Left lung (tissue), 10 donors: ENCODE data around the gene CRTC2. TPM values are rescaled to one million over a fixed set of nuclear protein-coding genes. Genes with fewer than 3 reads are reported as not detected.

ENCODE experiments used
- ATAC-seq: fragments of 200-7000 bp; cut with Tn5 transposase; one replicate; pipeline ENCODE4 v1.9.1; 2020; ENCODE audit warnings: moderate library complexity
- DNase-seq, 4 donors: peaks; one replicate each; pipeline ENCODE4 v3.0.0-alpha.2; 2013 to 2020
- H3K27ac ChIP-seq, 2 donors: fragments of 200-600 bp; sonication (generic) in 1 of 2; one replicate each; pipeline versions ENCODE4 v1.5.0 to v1.8.0; 2020 to 2021
- H3K27me3 ChIP-seq, 2 donors: fragments of 200-600 bp; sonication (generic) in 1 of 2; one replicate each; pipeline versions ENCODE4 v1.5.0 to v1.8.0; 2020 to 2021
- H3K36me3 ChIP-seq, 2 donors: fragments of 200-600 bp; sonication (generic) in 1 of 2; one replicate each; pipeline versions ENCODE4 v1.5.0 to v1.8.0; 2020 to 2021
- H3K4me1 ChIP-seq, 2 donors: fragments of 200-600 bp; one replicate each; pipeline ENCODE4 v1.8.0; 2021
- H3K4me3 ChIP-seq, 2 donors: fragments of 200-600 bp; sonication (generic) in 1 of 2; one replicate each; pipeline versions ENCODE4 v1.5.0 to v1.8.0; 2020 to 2021; ENCODE audit warnings: mild to moderate bottlenecking in 1 of 2
- H3K9me3 ChIP-seq, 2 donors: fragments of 200-600 bp; sonication (generic) in 1 of 2; one replicate each; pipeline versions ENCODE4 v1.5.0 to v1.8.0; 2020 to 2021
- CTCF ChIP-seq, 2 donors: fragments of 200-600 bp; sonication (generic) in 1 of 2; IDR thresholded peaks; one replicate each; pipeline versions ENCODE4 v1.5.0 to v1.8.0; 2021; ENCODE audit warnings: antibody characterized with exemption in 2 of 2
- intact Hi-C, 2 donors: fragments of 100-400 bp; cut with DNase I; formaldehyde crosslinking; loops; one replicate each; pipeline versions ENCODE4 v1.11.2 to v1.14.2; 2022
- microRNA-seq, 2 donors: library from miRNA; unstranded; fragments of <30 nt; microRNA quantifications; one replicate each; pipeline ENCODE4, GENCODE V29; 2019
- polyA plus RNA-seq, 6 donors: library from polyadenylated mRNA; unstranded; fragments of 120-200 nt; gene quantifications; one replicate each; pipeline ENCODE4 v1.2.1, GENCODE V29; 2013; ENCODE audit not compliant: insufficient read length in 6 of 6
- total RNA-seq, 2 donors: library from RNA; stranded (reverse); fragmentation: NEBNext Ultra II Directional; extraction: Animal tissue kit (Norgen Biotek cat#: 25700); gene quantifications; one replicate each; pipeline ENCODE4 v1.2.1, GENCODE V29; 2021
- donor health status: DM: no; HTN: yes; CAD: no.
- donor health status: DM: no; HTN: no; CAD: no.

CRTC2 gene
- total and polyA plus RNA-seq, 8 donors, result 39.7 to 54.3 (median 47.1) TPM

- peaks cover 0 to 32% of the 10 kb centered on the region in 2 donors for H3K36me3 ChIP-seq
- no peaks in the 10 kb centered on the region for H3K9me3 ChIP-seq
- no peak overlapping the region for H3K4me3 ChIP-seq
- peaks cover 0 to 24% of the 10 kb centered on the region in 2 donors for H3K4me1 ChIP-seq
- no peaks in the 10 kb centered on the region for H3K27me3 ChIP-seq
- intact Hi-C loops, result no loop called here
- no peak for TF ChIP-seq CTCF (IDR thresholded peaks at IDR 0.05)
- DNase-seq, result no peak
- no peak for ATAC-seq
- no peak overlapping the region for H3K27ac ChIP-seq
Measured at GRCh38 chr1:153903841-153904455, 54.5 kb downstream of the CRTC2 start.

GRCh38 chr1:153899509-153899908 lies 58.9 kb downstream of the CRTC2 start:
- no peak overlapping the region for H3K27ac ChIP-seq
- no peaks in the 10 kb centered on the region for H3K9me3 ChIP-seq
- intact Hi-C loops, result no loop called here
- peak; percentile 73 for ATAC-seq
- peaks cover 0 to 38% of the 10 kb centered on the region in 2 donors for H3K36me3 ChIP-seq
- H3K27me3 ChIP-seq, result no peaks in the 10 kb centered on the region
- no peak for TF ChIP-seq CTCF (IDR thresholded peaks at IDR 0.05)
- H3K4me1 ChIP-seq, result peaks cover 0 to 17% of the 10 kb centered on the region in 2 donors
- no peak for DNase-seq
- H3K4me3 ChIP-seq, result no peak overlapping the region

Small RNAs within 50 kb of the gene (microRNA-seq; reads per million reads assigned to microRNA genes)
- 0.41 to 0.84 reads per million in 2 donors for gene MIR6737

Other genes with a start within 250 kb of the CRTC2 start
- gene INTS3, start 230.6 kb downstream of the CRTC2 start, total RNA-seq, result 10 to 100 TPM; 50.5 to 57.5 TPM
- gene INTS3, start 230.6 kb downstream of the CRTC2 start, polyA plus RNA-seq, result 100 to 1,000 TPM in 5 of 6 donors, 10 to 100 TPM in 1; 90.4 to 131 (median 118) TPM
- 10 to 100 TPM; 56.5 to 68.6 TPM for gene SLC27A3, start 183.2 kb downstream of the CRTC2 start, total RNA-seq
- gene SLC27A3, start 183.2 kb downstream of the CRTC2 start, polyA plus RNA-seq, result 10 to 100 TPM; 32.4 to 50.3 (median 40.5) TPM
- 10 to 100 TPM; 36.8 to 41.5 TPM for gene GATAD2B, start 35.6 kb downstream of the CRTC2 start, total RNA-seq
- 10 to 100 TPM; 31.5 to 37.4 (median 32.3) TPM for gene GATAD2B, start 35.6 kb downstream of the CRTC2 start, polyA plus RNA-seq
- gene DENND4B, start 11.9 kb downstream of the CRTC2 start, total RNA-seq, result 100 to 1,000 TPM in 1 of 2 donors, 10 to 100 TPM in 1; 49.5 to 106 TPM
- 10 to 100 TPM; 41.3 to 63.3 (median 47.4) TPM for gene DENND4B, start 11.9 kb downstream of the CRTC2 start, polyA plus RNA-seq
- 100 to 1,000 TPM; 111 to 185 TPM for gene SLC39A1, start 4.9 kb upstream of the CRTC2 start, total RNA-seq
- 10 to 100 TPM; 59.1 to 65.6 (median 63.3) TPM for gene SLC39A1, start 4.9 kb upstream of the CRTC2 start, polyA plus RNA-seq
- 1 to 10 TPM; 9.3 to 10.0 TPM for gene CREB3L4, start 9.3 kb upstream of the CRTC2 start, total RNA-seq
- gene CREB3L4, start 9.3 kb upstream of the CRTC2 start, polyA plus RNA-seq, result 10 to 100 TPM; 32.6 to 44.3 (median 38.6) TPM
- gene JTB, start 19.1 kb upstream of the CRTC2 start, total RNA-seq, result 100 to 1,000 TPM; 142 to 148 TPM
- gene JTB, start 19.1 kb upstream of the CRTC2 start, polyA plus RNA-seq, result 10 to 100 TPM; 79.5 to 91.7 (median 83.2) TPM
- 100 to 1,000 TPM; 122 to 124 TPM for gene RAB13, start 27.7 kb upstream of the CRTC2 start, total RNA-seq
- 100 to 1,000 TPM; 151 to 171 (median 161) TPM for gene RAB13, start 27.7 kb upstream of the CRTC2 start, polyA plus RNA-seq
- gene RPS27, start 32.1 kb upstream of the CRTC2 start, total RNA-seq, result 1,000 to 10,000 TPM; 1,116 to 1,380 TPM
- gene RPS27, start 32.1 kb upstream of the CRTC2 start, polyA plus RNA-seq, result 1,000 to 10,000 TPM; 3,226 to 4,397 (median 3,891) TPM
- under 1 TPM; 0.16 to 0.26 TPM for gene NUP210L, start 196.5 kb upstream of the CRTC2 start, total RNA-seq
- under 1 TPM; 0.09 to 0.27 (median 0.16) TPM for gene NUP210L, start 196.5 kb upstream of the CRTC2 start, polyA plus RNA-seq
- 100 to 1,000 TPM; 318 to 406 TPM for gene TPM3, start 233.5 kb upstream of the CRTC2 start, total RNA-seq
- 100 to 1,000 TPM; 220 to 283 (median 238) TPM for gene TPM3, start 233.5 kb upstream of the CRTC2 start, polyA plus RNA-seq
- gene CFAP141, start 247.7 kb upstream of the CRTC2 start, total RNA-seq, result not detected
- 1 to 10 TPM in 5 of 6 donors, under 1 TPM in 1; 0.52 to 4.4 (median 2.2) TPM for gene CFAP141, start 247.7 kb upstream of the CRTC2 start, polyA plus RNA-seq